Sigmoid colon (tissue), 7 donors: Measurements from ENCODE around the gene ZNF768. TPM values are rescaled to one million over a fixed set of nuclear protein-coding genes. Genes with fewer than 3 reads are reported as not detected.

Experiments
- DNase-seq: peaks from one replicate; pipeline ENCODE4 v3.0.0-alpha.2; 2019
- H3K27ac ChIP-seq, 4 donors: fragments of 200-600 bp; sonication (generic); one replicate each; pipeline ENCODE4 v1.5.1; 2016 to 2019; ENCODE audit warnings: mild to moderate bottlenecking in 1 of 4
- H3K27me3 ChIP-seq, 3 donors: fragments of 200-600 bp; sonication (generic); one replicate each; pipeline ENCODE4 v1.5.1; 2019; ENCODE audit warnings: mild to moderate bottlenecking in 1 of 3
- H3K36me3 ChIP-seq, 4 donors: fragments of 200-600 bp; sonication (generic); one replicate each; pipeline ENCODE4 v1.5.1; 2016 to 2019
- H3K4me1 ChIP-seq, 4 donors: fragments of 200-600 bp; sonication (generic); one replicate each; pipeline ENCODE4 v1.5.1; 2017 to 2019
- H3K4me3 ChIP-seq, 4 donors: fragments of 200-600 bp; sonication (generic); one replicate each; pipeline ENCODE4 v1.5.1; 2017 to 2019; ENCODE audit warnings: mild to moderate bottlenecking in 2 of 4, moderate library complexity in 1 of 4
- H3K9me3 ChIP-seq, 4 donors: fragments of 200-600 bp in 3 of 4; sonication (generic) in 3 of 4; one replicate each; pipeline versions ENCODE4 v1.5.1 to v1.6.1; 2013 to 2019
- EP300 ChIP-seq, 4 donors: sonication (generic); formaldehyde crosslinking; IDR thresholded peaks; one replicate each; pipeline ENCODE4 v1.6.1; 2017; ENCODE audit warnings: antibody characterized with exemption in 4 of 4
- POLR2A ChIP-seq, 2 donors: fragments of 450-650 bp; IDR thresholded peaks; one replicate each; pipeline ENCODE4 v1.6.1; 2016; ENCODE audit warnings: antibody characterized with exemption in 2 of 2, mild to moderate bottlenecking in 2 of 2, moderate library complexity in 2 of 2
- POLR2AphosphoS5 ChIP-seq, 4 donors: sonication (generic); formaldehyde crosslinking; IDR thresholded peaks; one replicate each; pipeline ENCODE4 v1.6.1; 2017; ENCODE audit warnings: antibody characterized with exemption in 4 of 4
- WGBS, 2 donors: extraction: QIAGEN DNeasy Blood & Tissue Kit; methylation state at CpG; one replicate each; pipeline ENCODE4 v1.1.7; 2013; 5-methylcytosine and 5-hydroxymethylcytosine counted together
- intact Hi-C: fragments of 100-400 bp; cut with DNase I; formaldehyde crosslinking; loops from one replicate; pipeline ENCODE4 v1.15.1; 2023
- polyA plus RNA-seq, 3 donors: library from polyadenylated mRNA; stranded (reverse); fragments of 200-250 nt; gene quantifications; one replicate each; pipeline ENCODE4 v1.2.3, GENCODE V29; 2013
- total RNA-seq, 4 donors: library from RNA; depleted of rRNA; stranded (reverse); fragments of >200 nt; gene quantifications; one replicate each; pipeline ENCODE4 v1.1.0, GENCODE V29; 2016
- TF ChIP-seq, protein P1 (sequence below), 4 experiments: fragments of 450-650 bp in 3 of 4; fragments of 200-600 bp in 1 of 4; IDR thresholded peaks; one replicate each; pipeline ENCODE4 v1.5.1; 2016 to 2019; ENCODE audit warnings: antibody characterized with exemption in 4 of 4, mild to moderate bottlenecking in 3 of 4, moderate library complexity in 2 of 4
- donor health status: healthy with polysubstance abuse.
- donor health status: Bipolar disorder and iron deficiency.
- donor health status: healthy.

Gene ZNF768
- total and polyA plus RNA-seq, 7 donors: 32.4 to 61.0 (median 48.2) TPM

DNA sequence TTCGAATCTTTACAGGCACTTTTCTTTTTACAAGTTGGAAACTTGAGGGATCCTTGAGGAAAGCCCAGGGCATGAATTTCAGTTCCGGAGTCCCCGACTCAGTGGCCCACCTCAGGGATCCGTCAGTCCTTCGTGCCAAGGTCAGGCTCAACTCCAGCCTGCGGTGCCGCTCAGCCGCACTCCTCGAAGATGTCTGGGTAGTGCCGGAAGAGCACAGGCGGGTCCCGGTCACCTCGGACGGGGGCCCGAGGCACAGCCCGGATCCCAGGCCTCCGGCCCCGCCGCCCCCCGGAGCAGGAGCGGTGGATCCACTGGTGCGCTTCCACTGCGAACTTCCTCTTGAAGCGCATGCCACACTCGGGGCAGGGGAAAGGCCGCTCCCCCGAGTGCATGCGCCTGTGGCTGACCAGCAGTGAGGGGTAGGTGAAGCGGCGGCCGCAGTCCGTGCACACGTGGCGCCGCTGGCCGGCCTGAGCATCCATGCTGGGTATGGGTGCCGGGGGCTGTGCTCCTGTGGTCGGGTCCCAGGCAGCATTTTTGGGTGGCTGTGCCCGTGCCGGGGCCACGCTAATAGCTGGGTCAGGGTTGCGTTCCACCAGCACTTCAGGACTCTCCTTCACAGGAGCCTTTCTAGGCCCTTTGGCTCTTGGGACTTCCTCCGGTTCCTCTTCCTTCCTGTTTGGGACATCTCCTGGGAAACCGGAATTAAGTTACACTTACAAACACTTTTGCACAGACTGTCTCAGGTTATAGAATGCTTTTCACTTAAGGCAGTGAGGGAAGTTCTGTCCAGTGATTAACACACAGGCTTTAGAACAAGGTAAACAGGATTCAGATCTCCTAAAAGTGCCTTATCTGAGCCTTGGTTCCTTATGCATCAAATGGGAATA is 43.6 kb upstream of the ZNF768 start:
- Histone ChIP-seq H3K27ac (peak overlapping the region; percentile 94 to 98 (median 97)), H3K27me3 (no peaks in the 10 kb centered on the region), H3K36me3 (peaks cover 0 to 6% (median 0%) of the 10 kb centered on the region in 4 donors), H3K4me3 (peak overlapping the region in 2 of 4 donors; percentile 87 to 95), H3K9me3 (no peaks in the 10 kb centered on the region), H3K4me1 (peaks cover 0 to 24% (median 21%) of the 10 kb centered on the region in 4 donors)
- intact Hi-C loops: loop anchor here (2.0 to 5.0 kb wide), 3 partner anchors 38 to 89 kb away; partner anchors contain the start of genes FBRS and ZNF747
- TF ChIP-seq POLR2A (IDR thresholded peaks at IDR 0.05) (no peak), POLR2AphosphoS5 (IDR thresholded peaks at IDR 0.05) (no peak), EP300 (IDR thresholded peaks at IDR 0.05) (no peak)
- TF ChIP-seq, protein P1, sequence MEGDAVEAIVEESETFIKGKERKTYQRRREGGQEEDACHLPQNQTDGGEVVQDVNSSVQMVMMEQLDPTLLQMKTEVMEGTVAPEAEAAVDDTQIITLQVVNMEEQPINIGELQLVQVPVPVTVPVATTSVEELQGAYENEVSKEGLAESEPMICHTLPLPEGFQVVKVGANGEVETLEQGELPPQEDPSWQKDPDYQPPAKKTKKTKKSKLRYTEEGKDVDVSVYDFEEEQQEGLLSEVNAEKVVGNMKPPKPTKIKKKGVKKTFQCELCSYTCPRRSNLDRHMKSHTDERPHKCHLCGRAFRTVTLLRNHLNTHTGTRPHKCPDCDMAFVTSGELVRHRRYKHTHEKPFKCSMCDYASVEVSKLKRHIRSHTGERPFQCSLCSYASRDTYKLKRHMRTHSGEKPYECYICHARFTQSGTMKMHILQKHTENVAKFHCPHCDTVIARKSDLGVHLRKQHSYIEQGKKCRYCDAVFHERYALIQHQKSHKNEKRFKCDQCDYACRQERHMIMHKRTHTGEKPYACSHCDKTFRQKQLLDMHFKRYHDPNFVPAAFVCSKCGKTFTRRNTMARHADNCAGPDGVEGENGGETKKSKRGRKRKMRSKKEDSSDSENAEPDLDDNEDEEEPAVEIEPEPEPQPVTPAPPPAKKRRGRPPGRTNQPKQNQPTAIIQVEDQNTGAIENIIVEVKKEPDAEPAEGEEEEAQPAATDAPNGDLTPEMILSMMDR (IDR thresholded peaks at IDR 0.05): no peak
- WGBS, 2 donors: 89 to 94% methylated on average over 44 of the region's 44 CpGs
- DNase-seq: no peak

DNA sequence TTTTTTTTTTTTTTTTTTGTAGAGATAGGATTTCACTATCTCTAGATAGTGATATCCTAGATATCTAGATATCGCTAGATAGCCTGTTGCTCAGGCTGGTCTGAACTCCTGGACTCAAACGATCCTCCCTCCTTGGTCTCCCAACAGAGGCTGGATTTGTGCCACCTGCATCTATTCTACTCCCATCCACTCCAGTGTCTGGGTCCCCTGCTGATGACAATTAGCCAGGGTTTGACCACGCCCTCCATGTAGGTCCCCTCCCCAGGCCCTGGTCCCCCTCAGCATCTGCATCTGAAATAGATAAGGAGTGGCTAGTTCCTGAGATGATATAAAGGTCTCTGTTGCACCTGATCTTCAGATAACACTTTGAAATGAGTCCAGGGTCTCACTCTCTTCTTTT is 42.9 kb upstream of the ZNF768 start:
- H3K4me1 ChIP-seq: peaks cover 0 to 24% (median 21%) of the 10 kb centered on the region in 4 donors
- intact Hi-C loops: no loop called here
- WGBS, 2 donors: 92 to 95% methylated on average over 3 of the region's 3 CpGs
- no peaks in the 10 kb centered on the region for H3K9me3 ChIP-seq
- peaks cover 0 to 6% (median 0%) of the 10 kb centered on the region in 4 donors for H3K36me3 ChIP-seq
- DNase-seq: no peak
- H3K27me3 ChIP-seq: no peaks in the 10 kb centered on the region
- no peak overlapping the region for H3K4me3 ChIP-seq
- TF ChIP-seq, protein P1 (IDR thresholded peaks at IDR 0.05): no peak
- no peak for TF ChIP-seq POLR2A (IDR thresholded peaks at IDR 0.05)
- no peak for TF ChIP-seq EP300 (IDR thresholded peaks at IDR 0.05)
- no peak for TF ChIP-seq POLR2AphosphoS5 (IDR thresholded peaks at IDR 0.05)
- peak overlapping the region in 1 of 4 donors; percentile 97 for H3K27ac ChIP-seq

DNA sequence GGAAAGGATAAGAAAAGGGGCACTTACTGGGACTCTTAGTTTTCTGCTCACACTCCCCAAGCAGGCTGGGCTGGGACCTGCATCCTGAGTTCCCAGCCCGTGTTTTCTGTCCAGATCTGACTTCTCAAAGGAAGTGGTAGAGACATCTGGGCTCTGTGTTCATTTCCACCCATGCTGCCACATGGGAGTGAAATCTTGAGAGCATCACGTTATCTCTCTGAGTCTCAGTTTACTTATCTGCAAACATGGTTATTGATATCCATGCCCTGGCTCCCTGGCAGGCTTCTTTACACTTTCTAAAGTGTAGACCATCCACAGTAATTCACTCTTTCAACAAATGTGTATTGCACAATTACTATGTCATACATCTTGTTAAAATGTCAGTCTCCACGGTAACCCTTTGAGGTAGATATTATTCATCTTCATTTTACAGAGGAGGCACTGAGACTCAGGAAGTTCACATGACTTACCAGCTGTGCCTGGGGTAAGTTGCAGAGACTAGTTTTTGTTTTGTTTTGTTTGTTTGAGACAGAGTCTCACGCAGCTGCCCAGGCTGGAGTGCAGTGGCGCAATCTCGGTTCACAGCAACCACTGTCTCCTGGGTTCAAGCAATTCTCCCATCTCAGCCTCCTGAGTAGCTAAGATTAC is 41.7 kb upstream of the ZNF768 start:
- no peaks in the 10 kb centered on the region for H3K27me3 ChIP-seq
- H3K4me3 ChIP-seq: no peak overlapping the region
- peaks cover 0 to 6% (median 0%) of the 10 kb centered on the region in 4 donors for H3K36me3 ChIP-seq
- TF ChIP-seq POLR2A (IDR thresholded peaks at IDR 0.05) (no peak), EP300 (IDR thresholded peaks at IDR 0.05) (no peak), POLR2AphosphoS5 (IDR thresholded peaks at IDR 0.05) (no peak)
- TF ChIP-seq, protein P1 (IDR thresholded peaks at IDR 0.05): no peak
- H3K27ac ChIP-seq: peak overlapping the region in 3 of 4 donors; percentile 2 to 97 (median 11)
- H3K4me1 ChIP-seq: peaks cover 0 to 24% (median 21%) of the 10 kb centered on the region in 4 donors
- WGBS, 2 donors: 22 to 34% methylated on average over 6 of the region's 6 CpGs
- intact Hi-C loops: no loop called here
- DNase-seq: no peak
- no peaks in the 10 kb centered on the region for H3K9me3 ChIP-seq

DNA sequence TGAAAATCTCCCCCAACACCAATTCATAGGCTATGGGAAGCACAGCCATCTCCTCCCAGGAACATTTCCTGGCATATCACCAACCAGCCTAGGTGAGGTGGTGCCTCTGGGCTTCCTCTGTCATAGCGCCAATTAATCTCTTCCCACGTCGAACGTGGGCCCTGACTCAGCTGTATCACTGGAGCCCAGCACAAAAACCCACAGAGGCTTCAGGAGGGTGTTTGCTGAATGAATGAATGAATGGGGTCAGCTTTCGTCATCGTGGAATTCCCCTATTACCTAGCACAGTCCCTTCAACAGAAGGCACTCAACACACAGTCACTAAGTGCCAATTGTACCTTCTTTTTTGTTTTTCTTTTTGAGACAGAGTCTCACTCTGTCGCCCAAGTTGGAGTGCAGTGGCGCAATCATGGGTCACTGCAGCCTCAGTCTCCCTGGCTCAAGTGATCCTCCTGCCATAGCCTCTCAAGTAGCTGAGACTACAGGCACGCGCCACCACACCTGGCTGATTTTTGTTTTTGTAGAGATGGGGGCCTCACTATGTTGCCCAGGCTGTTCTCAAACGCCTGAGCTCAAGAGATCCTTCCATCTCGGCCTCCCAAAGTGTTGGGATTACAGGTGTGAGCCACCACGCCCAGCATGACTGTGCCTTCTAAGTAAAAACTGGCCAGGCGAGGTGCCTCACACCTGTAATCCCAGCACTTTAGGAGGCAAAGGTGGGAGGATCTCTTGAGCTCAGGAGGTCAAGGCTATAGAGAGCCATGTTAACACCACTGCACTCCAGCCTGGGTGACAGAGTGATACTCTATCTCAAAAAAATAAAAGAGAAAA is 41.0 kb upstream of the ZNF768 start:
- TF ChIP-seq, protein P1 (IDR thresholded peaks at IDR 0.05): no peak
- TF ChIP-seq POLR2A (IDR thresholded peaks at IDR 0.05): no peak
- TF ChIP-seq POLR2AphosphoS5 (IDR thresholded peaks at IDR 0.05): no peak
- intact Hi-C loops: no loop called here
- WGBS, 2 donors: 78 to 83% methylated on average over 14 of the region's 14 CpGs
- Histone ChIP-seq H3K36me3 (peaks cover 0 to 6% (median 0%) of the 10 kb centered on the region in 4 donors), H3K27me3 (no peaks in the 10 kb centered on the region), H3K4me1 (peaks cover 0 to 19% (median 17%) of the 10 kb centered on the region in 4 donors), H3K4me3 (no peak overlapping the region), H3K9me3 (no peaks in the 10 kb centered on the region), H3K27ac (peak overlapping the region in 2 of 4 donors; percentile 2 to 11)
- no peak for DNase-seq
